Measurements from ENCODE around the gene MBD3L2B.
"Not testable (repeated sequence)": the region's sequence is repeated elsewhere in the genome, so short reads cannot be mapped to it uniquely, and the experiment has no call there.

Gene MBD3L2B

DNA sequence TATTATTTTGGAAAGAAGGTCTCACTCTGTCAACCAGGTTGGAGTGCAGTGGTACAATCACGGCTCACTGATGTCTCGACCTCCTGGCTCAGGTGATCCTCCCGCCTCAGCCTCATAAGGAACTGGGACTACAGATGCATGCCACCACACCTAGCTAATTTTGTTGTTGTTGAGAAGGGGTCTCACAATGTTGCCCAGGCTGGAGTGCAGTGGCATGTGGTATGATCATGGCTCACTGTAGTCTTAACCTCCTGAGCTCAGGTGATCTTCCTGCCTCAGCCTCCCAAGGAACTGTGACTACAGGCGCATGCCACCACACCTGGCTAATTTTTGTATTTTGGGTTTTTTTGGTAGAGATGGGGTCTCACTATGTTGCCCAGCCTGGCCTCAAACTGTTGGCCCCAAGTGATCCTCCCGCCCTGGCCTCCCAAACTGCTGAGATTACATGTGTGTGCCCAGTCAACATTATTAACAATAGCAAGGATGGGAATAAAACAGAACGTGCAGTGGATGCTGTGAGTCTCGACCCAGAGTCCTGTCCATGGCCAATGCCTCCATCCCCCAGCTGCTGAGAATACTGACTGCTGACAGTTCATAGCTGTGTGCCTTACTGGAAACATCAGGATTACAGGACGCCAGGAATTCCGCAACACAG, 42.7 kb upstream of the MBD3L2B start:
- H3K9me3 ChIP-seq, result no peaks in the 10 kb centered on the region; the same call in 1 of the 2 replicates
- no peak overlapping the region for H3K4me3 ChIP-seq (ENCODE audit: low read depth, low read length)
- H3K27me3 ChIP-seq, result no peaks in the 10 kb centered on the region
- no peaks in the 10 kb centered on the region for H3K4me1 ChIP-seq
- no peak for TF ChIP-seq CTCF (IDR thresholded peaks at IDR 0.05; ENCODE audit: low read depth, low read length)
- H3K36me3 ChIP-seq, result no peaks in the 10 kb centered on the region
- no peak for DNase-seq

GRCh38 chr19:7063339-7063738, 42.1 kb upstream of the MBD3L2B start:
- no peak for DNase-seq
- no peak overlapping the region for H3K4me3 ChIP-seq (ENCODE audit: low read depth, low read length)
- no peaks in the 10 kb centered on the region; the same call in 1 of the 2 replicates for H3K9me3 ChIP-seq
- H3K36me3 ChIP-seq, result no peaks in the 10 kb centered on the region
- TF ChIP-seq CTCF (IDR thresholded peaks at IDR 0.05; ENCODE audit: low read depth, low read length), result no peak
- no peaks in the 10 kb centered on the region for H3K27me3 ChIP-seq
- H3K4me1 ChIP-seq, result no peaks in the 10 kb centered on the region

GRCh38 chr19:7059977-7060376, 38.7 kb upstream of the MBD3L2B start:
- H3K9me3 ChIP-seq; H3K4me3 ChIP-seq (ENCODE audit: low read depth, low read length); DNase-seq; H3K36me3 ChIP-seq; H3K4me1 ChIP-seq; H3K27me3 ChIP-seq: not testable (repeated sequence)

DNA sequence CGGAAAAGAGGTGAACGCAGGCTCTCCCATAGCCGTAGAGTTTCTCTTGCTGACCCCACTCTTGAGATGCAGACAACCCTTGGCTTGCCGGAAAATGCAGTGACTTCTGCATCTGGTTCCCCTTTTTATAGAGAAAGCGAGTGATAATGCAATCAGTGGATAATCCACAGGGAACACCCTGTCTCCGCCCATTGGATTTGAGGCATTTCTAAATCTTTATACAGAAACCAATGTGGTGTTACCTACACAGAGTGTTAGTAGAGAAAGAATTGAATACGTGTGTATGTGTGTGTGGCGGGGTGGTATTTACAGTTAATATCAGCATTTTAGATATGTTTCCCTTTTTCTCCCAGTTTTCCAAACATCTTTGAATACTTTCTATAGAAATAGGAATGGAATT, 37.3 kb upstream of the MBD3L2B start, which contains the start of gene MBD3L3:
Gene MBD3L3, minus strand, starts transcription at position 101 of the 400 bp plus-strand sequence. Its CDS starts 71 bp downstream, at position 30.
- not testable (repeated sequence) for H3K27me3 ChIP-seq; H3K36me3 ChIP-seq; H3K4me1 ChIP-seq; H3K9me3 ChIP-seq; DNase-seq; H3K4me3 ChIP-seq (ENCODE audit: low read depth, low read length)

DNA sequence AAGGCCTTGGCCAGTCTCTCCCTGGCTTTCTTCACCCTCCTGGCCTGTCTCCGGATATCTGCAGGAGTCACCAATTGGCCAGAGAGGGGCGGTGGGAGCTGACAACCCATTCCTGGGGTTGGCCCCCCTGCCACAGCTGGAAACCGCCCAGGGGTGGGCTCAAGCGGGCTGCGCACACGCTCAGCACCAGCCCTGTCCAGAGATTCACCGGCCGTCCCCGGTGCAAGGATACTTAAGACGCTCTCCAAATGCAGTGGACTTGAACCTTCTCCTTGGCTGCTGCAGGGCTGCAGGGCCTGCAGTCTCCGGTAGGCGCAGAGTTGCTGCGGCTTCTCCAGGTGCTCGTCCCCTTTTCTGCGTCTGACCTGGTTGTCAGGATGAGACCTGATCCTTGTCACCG, 35.1 kb upstream of the MBD3L2B start:
- not testable (repeated sequence) for DNase-seq; H3K4me1 ChIP-seq; H3K36me3 ChIP-seq; H3K27me3 ChIP-seq; H3K9me3 ChIP-seq; H3K4me3 ChIP-seq (ENCODE audit: low read depth, low read length)

DNA sequence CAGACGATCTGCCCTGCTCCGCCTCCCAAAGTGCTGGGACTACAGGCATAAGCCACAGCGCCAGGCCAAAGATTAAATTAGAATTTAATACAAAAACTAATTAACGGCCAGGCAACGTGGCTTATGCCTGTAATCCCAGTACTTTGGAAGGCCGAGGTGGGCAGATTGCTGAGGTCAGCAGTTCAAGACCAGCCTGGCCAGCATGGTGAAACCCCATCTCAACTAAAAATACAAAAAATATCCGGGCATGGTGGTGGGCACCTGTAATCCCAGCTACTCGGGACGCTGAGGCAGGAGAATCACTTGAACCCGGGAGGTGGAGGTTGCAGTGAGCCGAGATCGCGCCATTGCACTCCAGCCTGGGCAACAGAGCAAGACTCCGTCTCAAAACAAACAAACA, 34.4 kb upstream of the MBD3L2B start:
- H3K27me3 ChIP-seq; DNase-seq; H3K4me1 ChIP-seq; H3K36me3 ChIP-seq; H3K9me3 ChIP-seq; H3K4me3 ChIP-seq (ENCODE audit: low read depth, low read length): not testable (repeated sequence)

GRCh38 chr19:7054635-7055368, 33.6 kb upstream of the MBD3L2B start:
- not testable (repeated sequence) for H3K9me3 ChIP-seq; H3K27me3 ChIP-seq; H3K4me1 ChIP-seq; DNase-seq; H3K4me3 ChIP-seq (ENCODE audit: low read depth, low read length); H3K36me3 ChIP-seq

GRCh38 chr19:7052896-7053295, 31.7 kb upstream of the MBD3L2B start:
- not testable (repeated sequence) for H3K4me1 ChIP-seq, H3K36me3 ChIP-seq, DNase-seq

DNA sequence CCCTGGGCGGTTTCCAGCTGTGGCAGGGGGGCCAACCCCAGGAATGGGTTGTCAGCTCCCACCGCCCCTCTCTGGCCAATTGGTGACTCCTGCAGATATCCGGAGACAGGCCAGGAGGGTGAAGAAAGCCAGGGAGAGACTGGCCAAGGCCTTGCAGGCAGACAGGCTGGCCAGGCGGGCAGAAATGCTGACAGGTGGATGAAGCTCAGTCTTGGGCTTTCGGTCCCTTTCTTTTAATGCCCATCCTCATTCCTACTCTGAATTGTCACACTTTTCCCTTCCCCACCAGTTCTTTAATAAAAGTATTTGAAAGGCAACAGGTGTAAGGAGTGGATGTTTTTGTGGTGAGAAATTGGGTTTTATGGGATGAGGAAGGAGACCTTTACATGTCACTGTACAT, 30.2 kb upstream of the MBD3L2B start:
- not testable (repeated sequence) for H3K4me3 ChIP-seq (ENCODE audit: low read depth, low read length); DNase-seq; H3K36me3 ChIP-seq; H3K9me3 ChIP-seq; H3K27me3 ChIP-seq; H3K4me1 ChIP-seq

More at GRCh38 chr19:7052896-7053295, 31.7 kb upstream of the MBD3L2B start:
- not testable (repeated sequence) for H3K27me3 ChIP-seq; H3K9me3 ChIP-seq; H3K4me3 ChIP-seq (ENCODE audit: low read depth, low read length)

- not testable (repeated sequence) for H3K4me1 ChIP-seq; H3K4me3 ChIP-seq (ENCODE audit: low read depth, low read length); H3K9me3 ChIP-seq; H3K36me3 ChIP-seq; DNase-seq; H3K27me3 ChIP-seq
These were observed 27.8 kb upstream of the MBD3L2B start, which contains the start of gene MBD3L2 for GRCh38 chr19:7049021-7049420. Gene MBD3L2 (plus strand): TSS chr19:7049321. CDS start chr19:7049374, 53 bp downstream.

DNA sequence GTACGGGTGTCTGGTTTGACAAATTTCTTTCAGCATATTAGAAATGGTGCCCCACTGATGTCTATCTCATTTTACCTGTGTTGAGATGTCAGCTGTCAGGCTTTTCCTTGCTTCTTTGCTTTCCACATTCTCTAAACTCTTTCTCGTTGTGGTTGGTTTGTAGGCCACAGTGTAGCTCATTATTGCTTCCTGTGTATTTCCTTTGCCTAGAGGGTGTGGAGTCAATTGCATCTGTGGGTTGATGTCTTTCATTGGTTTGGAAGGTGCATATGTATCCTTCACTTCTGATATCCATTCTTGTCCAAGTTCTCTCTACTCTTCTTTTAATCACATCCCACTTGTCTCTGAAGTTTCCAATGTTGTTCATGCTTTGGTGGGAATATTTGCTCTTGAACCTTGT, 20.3 kb upstream of the MBD3L2B start:
- H3K4me1 ChIP-seq; DNase-seq; H3K27me3 ChIP-seq; H3K36me3 ChIP-seq; H3K4me3 ChIP-seq (ENCODE audit: low read depth, low read length); H3K9me3 ChIP-seq: not testable (repeated sequence)

DNA sequence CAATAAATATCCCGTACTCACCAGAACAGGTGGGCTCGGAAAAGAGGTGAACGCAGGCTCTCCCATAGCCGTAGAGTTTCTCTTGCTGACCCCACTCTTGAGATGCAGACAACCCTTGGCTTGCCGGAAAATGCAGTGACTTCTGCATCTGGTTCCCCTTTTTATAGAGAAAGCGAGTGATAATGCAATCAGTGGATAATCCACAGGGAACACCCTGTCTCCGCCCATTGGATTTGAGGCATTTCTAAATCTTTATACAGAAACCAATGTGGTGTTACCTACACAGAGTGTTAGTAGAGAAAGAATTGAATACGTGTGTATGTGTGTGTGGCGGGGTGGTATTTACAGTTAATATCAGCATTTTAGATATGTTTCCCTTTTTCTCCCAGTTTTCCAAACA, 18.8 kb upstream of the MBD3L2B start, which contains the start of gene MBD3L4:
Gene MBD3L4, minus strand, starts transcription at position 101 of the 400 bp plus-strand sequence. Its CDS starts 35 bp downstream, at position 66.
- not testable (repeated sequence) for H3K4me1 ChIP-seq; DNase-seq; H3K36me3 ChIP-seq; H3K4me3 ChIP-seq (ENCODE audit: low read depth, low read length); H3K9me3 ChIP-seq; H3K27me3 ChIP-seq

DNA sequence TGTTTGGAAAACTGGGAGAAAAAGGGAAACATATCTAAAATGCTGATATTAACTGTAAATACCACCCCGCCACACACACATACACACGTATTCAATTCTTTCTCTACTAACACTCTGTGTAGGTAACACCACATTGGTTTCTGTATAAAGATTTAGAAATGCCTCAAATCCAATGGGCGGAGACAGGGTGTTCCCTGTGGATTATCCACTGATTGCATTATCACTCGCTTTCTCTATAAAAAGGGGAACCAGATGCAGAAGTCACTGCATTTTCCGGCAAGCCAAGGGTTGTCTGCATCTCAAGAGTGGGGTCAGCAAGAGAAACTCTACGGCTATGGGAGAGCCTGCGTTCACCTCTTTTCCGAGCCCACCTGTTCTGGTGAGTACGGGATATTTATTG, 9.0 kb upstream of the MBD3L2B start, which contains the start of gene MBD3L5:
Gene MBD3L5, plus strand, starts transcription at position 301 of the 400 bp plus-strand sequence. Its CDS starts 34 bp downstream, at position 335.
- not testable (repeated sequence) for H3K27me3 ChIP-seq; DNase-seq; H3K4me1 ChIP-seq; H3K36me3 ChIP-seq; H3K4me3 ChIP-seq (ENCODE audit: low read depth, low read length); H3K9me3 ChIP-seq

DNA sequence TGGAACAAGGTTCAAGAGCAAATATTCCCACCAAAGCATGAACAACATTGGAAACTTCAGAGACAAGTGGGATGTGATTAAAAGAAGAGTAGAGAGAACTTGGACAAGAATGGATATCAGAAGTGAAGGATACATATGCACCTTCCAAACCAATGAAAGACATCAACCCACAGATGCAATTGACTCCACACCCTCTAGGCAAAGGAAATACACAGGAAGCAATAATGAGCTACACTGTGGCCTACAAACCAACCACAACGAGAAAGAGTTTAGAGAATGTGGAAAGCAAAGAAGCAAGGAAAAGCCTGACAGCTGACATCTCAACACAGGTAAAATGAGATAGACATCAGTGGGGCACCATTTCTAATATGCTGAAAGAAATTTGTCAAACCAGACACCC, 7.6 kb upstream of the MBD3L2B start:
- not testable (repeated sequence) for H3K4me3 ChIP-seq (ENCODE audit: low read depth, low read length); H3K4me1 ChIP-seq; H3K9me3 ChIP-seq; H3K36me3 ChIP-seq; H3K27me3 ChIP-seq; DNase-seq
